HepG2 (cell line): Measurements from ENCODE around the gene LOXL3. TPM values are rescaled to one million over a fixed set of nuclear protein-coding genes. Genes with fewer than 3 reads are reported as not detected.

Experiments used
- BCL3 ChIP-seq: sonication (generic); formaldehyde crosslinking; IDR thresholded peaks from 2 replicates; pipeline ENCODE4 v1.5.1; 2020; ENCODE audit warnings: mild to moderate bottlenecking, missing genetic modification reagents, moderate library complexity
- DMAP1 ChIP-seq: IDR thresholded peaks from 2 replicates; pipeline ENCODE4 v1.6.1; 2016
- EEA1 ChIP-seq: sonication (generic); formaldehyde crosslinking; IDR thresholded peaks from 2 replicates; pipeline ENCODE4 v1.5.1; 2020; ENCODE audit warnings: mild to moderate bottlenecking, missing genetic modification reagents, borderline replicate concordance
- IRF2 ChIP-seq: IDR thresholded peaks from 2 replicates; pipeline ENCODE4 v1.6.1; 2018; ENCODE audit warnings: missing genetic modification reagents, missing compliant biosample characterization
- KDM2A ChIP-seq: sonication (generic); formaldehyde crosslinking; IDR thresholded peaks from 2 replicates; pipeline ENCODE4 v1.4.0; 2020; ENCODE audit warnings: low read depth, missing genetic modification reagents, borderline replicate concordance
- NFIC ChIP-seq: IDR thresholded peaks from 2 replicates; pipeline ENCODE4 v1.6.1; 2012; ENCODE audit warnings: mild to moderate bottlenecking, low read length, inconsistent platforms
- PLRG1 ChIP-seq: fragments of 450-650 bp; conservative IDR thresholded peaks from 2 replicates; pipeline ENCODE4 v1.6.1; 2016
- REL ChIP-seq: sonication (generic); formaldehyde crosslinking; conservative IDR thresholded peaks from 2 replicates; pipeline ENCODE4 v1.8.0; 2022; ENCODE audit warnings: mild to moderate bottlenecking, missing genetic modification reagents, moderate library complexity
- SIN3A ChIP-seq: IDR thresholded peaks from 2 replicates; pipeline ENCODE4 v1.6.1; 2011; ENCODE audit warnings: low read depth, mild to moderate bottlenecking, control low read depth, low read length, borderline replicate concordance
- THAP7 ChIP-seq: sonication (generic); formaldehyde crosslinking; IDR thresholded peaks from 2 replicates; pipeline ENCODE4 v1.8.1; 2023; ENCODE audit warnings: mild to moderate bottlenecking, missing genetic modification reagents
- ZBTB20 ChIP-seq: sonication (generic); formaldehyde crosslinking; IDR thresholded peaks from 2 replicates; pipeline ENCODE4 v1.8.1; 2023; ENCODE audit warnings: missing genetic modification reagents, low read depth, mild to moderate bottlenecking, borderline replicate concordance
- ZBTB34 ChIP-seq: sonication (generic); formaldehyde crosslinking; IDR thresholded peaks from 2 replicates; pipeline ENCODE4 v1.8.0; 2022; ENCODE audit warnings: mild to moderate bottlenecking, missing genetic modification reagents
- ZMYM2 ChIP-seq: sonication (generic); formaldehyde crosslinking; IDR thresholded peaks from 2 replicates; pipeline ENCODE4 v1.8.0; 2022; ENCODE audit warnings: mild to moderate bottlenecking, missing genetic modification reagents
- ZNF12 ChIP-seq: sonication (generic); formaldehyde crosslinking; IDR thresholded peaks from 2 replicates; pipeline ENCODE4 v1.5.0; 2020; ENCODE audit warnings: missing genetic modification reagents
- ZNF224 ChIP-seq: sonication (generic); formaldehyde crosslinking; IDR thresholded peaks from 2 replicates; pipeline ENCODE4 v1.5.0; 2020; ENCODE audit warnings: mild to moderate bottlenecking, missing genetic modification reagents
- ZNF225 ChIP-seq: sonication (generic); formaldehyde crosslinking; IDR thresholded peaks from 2 replicates; pipeline ENCODE4 v1.4.0; 2020; ENCODE audit warnings: mild to moderate bottlenecking, missing genetic modification reagents
- ZNF3 ChIP-seq: IDR thresholded peaks from 2 replicates; pipeline ENCODE4 v1.7.0; 2017; ENCODE audit warnings: inconsistent platforms
- ZNF33B ChIP-seq: sonication (generic); formaldehyde crosslinking; IDR thresholded peaks from 2 replicates; pipeline ENCODE4 v1.5.1; 2020; ENCODE audit warnings: mild to moderate bottlenecking, missing genetic modification reagents
- ZNF362 ChIP-seq: sonication (generic); formaldehyde crosslinking; IDR thresholded peaks from 2 replicates; pipeline ENCODE4 v1.4.0; 2020; ENCODE audit warnings: missing genetic modification reagents, mild to moderate bottlenecking, borderline replicate concordance
- ZNF367 ChIP-seq: sonication (generic); formaldehyde crosslinking; IDR thresholded peaks from 2 replicates; pipeline ENCODE4 v1.4.0; 2020; ENCODE audit warnings: missing genetic modification reagents, borderline replicate concordance
- ZNF557 ChIP-seq: sonication (generic); formaldehyde crosslinking; IDR thresholded peaks from 2 replicates; pipeline ENCODE4 v1.4.0; 2020; ENCODE audit warnings: missing genetic modification reagents
- ZNF740 ChIP-seq: sonication (generic); formaldehyde crosslinking; IDR thresholded peaks from 2 replicates; pipeline ENCODE4 v1.4.0; 2020; ENCODE audit warnings: missing genetic modification reagents
- ZNF780A ChIP-seq: sonication (generic); formaldehyde crosslinking; IDR thresholded peaks from 2 replicates; pipeline ENCODE4 v1.8.0; 2022; ENCODE audit warnings: mild to moderate bottlenecking, missing genetic modification reagents, moderate library complexity
- ZNF784 ChIP-seq: sonication (generic); formaldehyde crosslinking; IDR thresholded peaks from 2 replicates; pipeline ENCODE4 v1.5.1; 2020; ENCODE audit warnings: missing genetic modification reagents, mild to moderate bottlenecking, borderline replicate concordance
- polyA plus RNA-seq, 8 experiments: library from polyadenylated mRNA; depleted of rRNA in 3 of 8; stranded (reverse) in 7 of 8; unstranded in 1 of 8; fragments of >200 nt; fragmentation: Illumina TruSeq in 4 of 8; extraction: Trizol in 4 of 8; gene quantifications; 2 replicates each; pipeline versions ENCODE4 v1.2.1 to v1.2.3, GENCODE V29; 2011 to 2016; ENCODE audit warnings: low read depth in 4 of 8, missing spikeins in 1 of 8, mixed read lengths in 1 of 8; ENCODE audit not compliant: insufficient read depth in 1 of 8
- total RNA-seq, 5 experiments: library from RNA; depleted of rRNA; stranded (reverse); fragments of >200 nt; fragmentation: Illumina TruSeq; extraction: Trizol; gene quantifications; 2 replicates each; pipeline ENCODE4 v1.2.3, GENCODE V29; 2016; ENCODE audit warnings: low read depth in 1 of 5

Gene LOXL3
- total and polyA plus RNA-seq, 2 of the 13 experiments (the other 11 are each of a cell fraction or from before 2014, with no cell fraction given), result 0.55 to 6.5 TPM

GRCh38 chr2:74553892-74554819, at the start of gene LOXL3, which contains the start of gene DOK1 (continued):
- TF ChIP-seq ZNF362 (CRISPR knock-in tag), result peak; percentile 16
- peak; percentile 80 for TF ChIP-seq THAP7
- TF ChIP-seq SIN3A, result peak; percentile 34; the same call in 1 of the 2 replicates
- 0 out of 2 replicates have a peak, but pooled peaks have one; percentile 48 for TF ChIP-seq ZMYM2
- no peak for TF ChIP-seq ZNF33B (CRISPR knock-in tag)
- no peak for TF ChIP-seq IRF2
- no peak for TF ChIP-seq ZNF784
- TF ChIP-seq DMAP1, result peak; percentile 26; the same call in 1 of the 2 replicates
- TF ChIP-seq ZBTB34 (CRISPR knock-in tag), result no peak
- TF ChIP-seq BCL3 (CRISPR knock-in tag), result no peak
- no peak for TF ChIP-seq ZNF780A (CRISPR knock-in tag)
- no peak for TF ChIP-seq ZNF3 (CRISPR knock-in tag)
- no peak for TF ChIP-seq ZNF740 (CRISPR knock-in tag)
- no peak for TF ChIP-seq PLRG1
- no peak for TF ChIP-seq EEA1
- no peak for TF ChIP-seq ZNF557 (CRISPR knock-in tag)
- no peak for TF ChIP-seq ZNF224 (CRISPR knock-in tag)
- TF ChIP-seq ZNF367, result no peak
- no peak for TF ChIP-seq REL (CRISPR knock-in tag)
- TF ChIP-seq KDM2A, result 0 out of 2 replicates have a peak, but pooled peaks have one; percentile 34
- no peak for TF ChIP-seq ZNF225 (CRISPR knock-in tag)
- no peak for TF ChIP-seq ZNF12 (CRISPR knock-in tag)
- no peak for TF ChIP-seq NFIC
- TF ChIP-seq ZBTB20 (CRISPR knock-in tag), result no peak
